Measurements from ENCODE around the gene RAVER1.
"Not testable (repeated sequence)": the region's sequence is repeated elsewhere in the genome, so short reads cannot be mapped to it uniquely, and the experiment has no call there.

RAVER1 gene

GRCh38 chr19:10284065-10284959 lies 49.0 kb downstream of the RAVER1 start:
- DNase-seq: no peak
- no peaks in the 10 kb centered on the region for H4K20me1 ChIP-seq (ENCODE audit: insufficient read depth, low read length)

GRCh38 chr19:10283301-10284064 lies 49.8 kb downstream of the RAVER1 start:
- TF ChIP-seq EZH2 (IDR thresholded peaks at IDR 0.05; ENCODE audit: borderline replicate concordance, low read depth, low read length, severe bottlenecking): no peak
- TF ChIP-seq, protein P1, sequence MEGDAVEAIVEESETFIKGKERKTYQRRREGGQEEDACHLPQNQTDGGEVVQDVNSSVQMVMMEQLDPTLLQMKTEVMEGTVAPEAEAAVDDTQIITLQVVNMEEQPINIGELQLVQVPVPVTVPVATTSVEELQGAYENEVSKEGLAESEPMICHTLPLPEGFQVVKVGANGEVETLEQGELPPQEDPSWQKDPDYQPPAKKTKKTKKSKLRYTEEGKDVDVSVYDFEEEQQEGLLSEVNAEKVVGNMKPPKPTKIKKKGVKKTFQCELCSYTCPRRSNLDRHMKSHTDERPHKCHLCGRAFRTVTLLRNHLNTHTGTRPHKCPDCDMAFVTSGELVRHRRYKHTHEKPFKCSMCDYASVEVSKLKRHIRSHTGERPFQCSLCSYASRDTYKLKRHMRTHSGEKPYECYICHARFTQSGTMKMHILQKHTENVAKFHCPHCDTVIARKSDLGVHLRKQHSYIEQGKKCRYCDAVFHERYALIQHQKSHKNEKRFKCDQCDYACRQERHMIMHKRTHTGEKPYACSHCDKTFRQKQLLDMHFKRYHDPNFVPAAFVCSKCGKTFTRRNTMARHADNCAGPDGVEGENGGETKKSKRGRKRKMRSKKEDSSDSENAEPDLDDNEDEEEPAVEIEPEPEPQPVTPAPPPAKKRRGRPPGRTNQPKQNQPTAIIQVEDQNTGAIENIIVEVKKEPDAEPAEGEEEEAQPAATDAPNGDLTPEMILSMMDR (IDR thresholded peaks at IDR 0.05; ENCODE audit: borderline replicate concordance, extremely low read depth, low read length, poor library complexity, severe bottlenecking): no peak
- Histone ChIP-seq H3K27me3 (ENCODE audit: insufficient read depth, low read length, poor library complexity) (no peaks in the 10 kb centered on the region), H3K36me3 (ENCODE audit: insufficient read depth, low read length) (peaks cover 17% of the 10 kb centered on the region), H3K9ac (ENCODE audit: low read depth, low read length) (no peak overlapping the region), H3K27ac (ENCODE audit: low read length) (no peak overlapping the region), H3K9me3 (ENCODE audit: insufficient read depth, low read length, severe bottlenecking) (no peaks in the 10 kb centered on the region), H2AFZ (ENCODE audit: low read depth, low read length) (no peak overlapping the region), H3K4me3 (ENCODE audit: low read depth in 1 of 2, low read length in 2 of 2) (no peak overlapping the region), H3K4me2 (ENCODE audit: insufficient read depth, low read length) (no peak overlapping the region), H4K20me1 (ENCODE audit: insufficient read depth, low read length) (no peaks in the 10 kb centered on the region), H3K79me2 (ENCODE audit: insufficient read depth, low read length) (no peaks in the 10 kb centered on the region), H3K4me1 (ENCODE audit: insufficient read depth, low read length) (peaks cover 23% of the 10 kb centered on the region)
- ATAC-seq (ENCODE audit: insufficient read depth, low read depth): no peak
- no peak for DNase-seq

More at GRCh38 chr19:10284065-10284959, 49.0 kb downstream of the RAVER1 start:
- ATAC-seq (ENCODE audit: insufficient read depth, low read depth): no peak
- H3K27ac ChIP-seq (ENCODE audit: low read length): no peak overlapping the region
- peaks cover 17% of the 10 kb centered on the region for H3K36me3 ChIP-seq (ENCODE audit: insufficient read depth, low read length)
- no peak overlapping the region for H3K4me2 ChIP-seq (ENCODE audit: insufficient read depth, low read length)
- H3K4me1 ChIP-seq (ENCODE audit: insufficient read depth, low read length): peaks cover 23% of the 10 kb centered on the region
- no peak overlapping the region for H2AFZ ChIP-seq (ENCODE audit: low read depth, low read length)
- H3K9ac ChIP-seq (ENCODE audit: low read depth, low read length): no peak overlapping the region
- H3K27me3 ChIP-seq (ENCODE audit: insufficient read depth, low read length, poor library complexity): no peaks in the 10 kb centered on the region
- H3K9me3 ChIP-seq (ENCODE audit: insufficient read depth, low read length, severe bottlenecking): no peaks in the 10 kb centered on the region
- no peaks in the 10 kb centered on the region for H3K79me2 ChIP-seq (ENCODE audit: insufficient read depth, low read length)
- TF ChIP-seq, protein P1 (IDR thresholded peaks at IDR 0.05; ENCODE audit: borderline replicate concordance, extremely low read depth, low read length, poor library complexity, severe bottlenecking): no peak
- no peak for TF ChIP-seq EZH2 (IDR thresholded peaks at IDR 0.05; ENCODE audit: borderline replicate concordance, low read depth, low read length, severe bottlenecking)
- H3K4me3 ChIP-seq (ENCODE audit: low read depth in 1 of 2, low read length in 2 of 2): no peak overlapping the region

GRCh38 chr19:10282043-10282442 lies 51.3 kb downstream of the RAVER1 start:
- not testable (repeated sequence) for H3K79me2 ChIP-seq (ENCODE audit: insufficient read depth, low read length); DNase-seq; H4K20me1 ChIP-seq (ENCODE audit: insufficient read depth, low read length); H3K4me3 ChIP-seq (ENCODE audit: low read depth in 1 of 2, low read length in 2 of 2); H2AFZ ChIP-seq (ENCODE audit: low read depth, low read length); ATAC-seq (ENCODE audit: insufficient read depth, low read depth); H3K27ac ChIP-seq (ENCODE audit: low read length); H3K4me2 ChIP-seq (ENCODE audit: insufficient read depth, low read length); H3K9me3 ChIP-seq (ENCODE audit: insufficient read depth, low read length, severe bottlenecking); H3K9ac ChIP-seq (ENCODE audit: low read depth, low read length); H3K27me3 ChIP-seq (ENCODE audit: insufficient read depth, low read length, poor library complexity)
- peaks cover 17% of the 10 kb centered on the region for H3K4me1 ChIP-seq (ENCODE audit: insufficient read depth, low read length)
- peaks cover 17% of the 10 kb centered on the region for H3K36me3 ChIP-seq (ENCODE audit: insufficient read depth, low read length)
